ENCODE results near the gene PTPRN2.

The PTPRN2 gene

DNA sequence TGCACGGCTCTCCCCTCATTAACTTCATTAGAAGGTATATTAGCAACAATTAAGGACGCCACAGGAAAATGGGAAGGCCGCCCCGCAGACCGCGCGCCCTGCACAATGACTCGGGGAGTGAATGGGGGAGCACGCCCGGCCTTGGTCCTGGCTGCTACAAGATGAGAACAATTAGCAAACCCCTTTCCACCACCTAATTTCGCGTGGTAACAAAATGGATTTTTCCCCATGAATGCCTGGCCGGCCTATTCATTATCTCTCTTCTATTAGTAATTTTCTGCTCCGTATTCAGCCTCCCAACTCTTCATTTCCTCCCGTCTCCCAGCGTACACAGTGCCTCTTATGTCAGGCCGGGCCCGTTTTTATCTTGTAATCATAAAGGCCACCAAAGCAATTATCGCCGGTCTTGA is 903.9 kb downstream of the PTPRN2 start:
- H3K27ac ChIP-seq: no peak overlapping the region
- TF ChIP-seq, protein P1, sequence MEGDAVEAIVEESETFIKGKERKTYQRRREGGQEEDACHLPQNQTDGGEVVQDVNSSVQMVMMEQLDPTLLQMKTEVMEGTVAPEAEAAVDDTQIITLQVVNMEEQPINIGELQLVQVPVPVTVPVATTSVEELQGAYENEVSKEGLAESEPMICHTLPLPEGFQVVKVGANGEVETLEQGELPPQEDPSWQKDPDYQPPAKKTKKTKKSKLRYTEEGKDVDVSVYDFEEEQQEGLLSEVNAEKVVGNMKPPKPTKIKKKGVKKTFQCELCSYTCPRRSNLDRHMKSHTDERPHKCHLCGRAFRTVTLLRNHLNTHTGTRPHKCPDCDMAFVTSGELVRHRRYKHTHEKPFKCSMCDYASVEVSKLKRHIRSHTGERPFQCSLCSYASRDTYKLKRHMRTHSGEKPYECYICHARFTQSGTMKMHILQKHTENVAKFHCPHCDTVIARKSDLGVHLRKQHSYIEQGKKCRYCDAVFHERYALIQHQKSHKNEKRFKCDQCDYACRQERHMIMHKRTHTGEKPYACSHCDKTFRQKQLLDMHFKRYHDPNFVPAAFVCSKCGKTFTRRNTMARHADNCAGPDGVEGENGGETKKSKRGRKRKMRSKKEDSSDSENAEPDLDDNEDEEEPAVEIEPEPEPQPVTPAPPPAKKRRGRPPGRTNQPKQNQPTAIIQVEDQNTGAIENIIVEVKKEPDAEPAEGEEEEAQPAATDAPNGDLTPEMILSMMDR (IDR thresholded peaks at IDR 0.05): no peak
- no peak for TF ChIP-seq ZFX (IDR thresholded peaks at IDR 0.05; ENCODE audit: borderline replicate concordance)

DNA sequence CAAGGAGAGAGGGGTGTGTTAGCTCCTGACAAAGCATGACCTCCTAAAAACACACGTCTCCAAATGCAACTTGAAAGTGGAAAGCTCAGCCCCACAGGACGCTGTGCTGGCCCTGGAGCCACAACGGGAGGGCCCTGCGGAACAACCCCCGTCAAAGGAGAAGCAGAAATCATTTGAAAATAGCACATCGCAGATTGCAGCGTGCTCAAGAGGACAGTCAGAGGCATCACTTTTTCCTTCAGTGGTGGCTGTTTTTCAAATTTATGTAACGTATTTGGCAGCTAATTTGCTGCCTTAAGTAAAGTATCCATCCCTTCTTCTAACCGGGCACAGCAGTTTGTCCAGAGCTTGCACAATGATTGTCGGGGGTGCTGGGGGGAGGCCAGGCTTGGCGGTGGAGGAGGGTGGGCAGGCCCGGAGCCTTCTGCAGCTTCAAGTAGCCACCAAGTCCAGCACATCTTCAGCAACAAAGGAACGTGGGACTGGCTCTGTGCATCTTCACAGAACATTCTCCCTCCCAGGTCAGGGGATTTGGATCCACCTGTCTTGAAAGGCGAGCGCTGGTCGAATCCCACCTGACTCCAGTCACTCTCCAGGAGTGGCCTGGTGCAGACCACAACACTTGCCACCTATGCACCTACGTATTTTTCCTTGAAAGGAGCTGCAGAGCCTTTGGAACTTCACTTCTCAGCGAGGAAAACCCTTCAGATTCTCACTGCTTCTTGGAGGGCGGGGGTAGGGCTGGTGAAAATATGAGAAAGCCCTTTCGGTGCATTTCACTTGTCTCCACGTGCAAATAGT is 904.5 kb downstream of the PTPRN2 start:
- TF ChIP-seq ZFX (IDR thresholded peaks at IDR 0.05; ENCODE audit: borderline replicate concordance): no peak
- TF ChIP-seq, protein P1 (IDR thresholded peaks at IDR 0.05): no peak
- H3K27ac ChIP-seq: no peak overlapping the region

DNA sequence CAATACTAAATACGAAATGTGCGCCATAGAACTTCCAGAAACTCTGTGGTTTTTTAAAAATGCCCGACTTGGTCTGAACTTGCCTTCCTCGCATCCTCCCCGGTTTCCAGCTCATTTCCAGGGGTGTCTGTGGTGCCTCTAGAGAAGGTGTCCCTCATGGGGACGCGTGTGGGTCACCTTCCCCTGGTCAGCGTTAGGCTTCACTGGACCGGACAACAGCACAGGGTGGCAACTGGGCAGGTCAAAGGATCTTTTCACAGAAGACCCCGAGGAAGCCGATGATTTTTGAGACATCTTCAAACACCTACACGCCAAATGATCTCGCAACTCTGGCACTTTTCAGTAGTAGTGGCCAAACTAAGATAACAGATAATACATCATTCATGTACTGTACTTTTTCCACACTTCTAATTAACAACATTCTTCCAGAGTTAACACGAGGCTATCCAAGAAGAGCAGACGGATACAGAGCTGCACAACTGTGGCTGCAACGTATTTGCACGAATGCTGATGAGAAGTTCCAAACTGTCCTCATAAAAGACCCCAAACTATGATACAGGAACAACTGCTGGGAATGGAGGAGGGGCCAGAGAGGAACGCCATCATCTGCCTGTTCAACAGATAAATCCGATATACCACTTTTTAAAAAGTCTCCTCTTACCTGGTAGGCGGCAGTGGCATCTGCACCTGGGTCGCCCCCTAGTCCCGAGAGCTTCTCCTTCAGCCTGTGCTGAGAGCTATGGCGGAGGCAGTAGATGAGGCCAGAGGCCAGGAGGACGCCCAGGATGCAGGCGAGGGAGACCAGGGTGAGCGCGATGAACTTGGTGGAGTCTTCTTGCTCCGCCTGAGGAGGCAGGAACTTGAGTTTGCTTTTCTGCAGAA is 905.3 kb downstream of the PTPRN2 start:
- TF ChIP-seq, protein P1 (IDR thresholded peaks at IDR 0.05): no peak
- TF ChIP-seq ZFX (IDR thresholded peaks at IDR 0.05; ENCODE audit: borderline replicate concordance): no peak
- no peak overlapping the region for H3K27ac ChIP-seq

DNA sequence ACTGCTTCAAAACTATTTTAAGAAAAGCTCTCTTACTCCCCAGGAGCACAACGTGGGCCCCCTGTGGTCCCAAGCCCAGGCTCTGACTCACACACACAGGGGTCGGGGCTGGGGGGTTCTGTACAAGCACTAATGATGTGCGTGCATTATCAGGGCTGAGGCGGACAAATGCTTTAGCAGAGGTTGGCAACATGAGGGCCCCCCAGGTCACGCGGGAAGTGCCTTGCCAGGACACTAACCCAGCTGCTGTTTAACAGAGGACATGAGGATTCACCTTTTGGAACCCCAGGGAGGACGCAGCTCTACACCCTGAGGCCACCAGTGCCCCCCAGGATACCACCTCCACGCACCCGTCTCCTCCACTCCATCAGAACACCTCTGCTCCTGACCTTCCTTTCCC is 908.0 kb downstream of the PTPRN2 start:
- H3K27ac ChIP-seq: no peak overlapping the region
- TF ChIP-seq, protein P1 (IDR thresholded peaks at IDR 0.05): no peak
- no peak for TF ChIP-seq ZFX (IDR thresholded peaks at IDR 0.05; ENCODE audit: borderline replicate concordance)

DNA sequence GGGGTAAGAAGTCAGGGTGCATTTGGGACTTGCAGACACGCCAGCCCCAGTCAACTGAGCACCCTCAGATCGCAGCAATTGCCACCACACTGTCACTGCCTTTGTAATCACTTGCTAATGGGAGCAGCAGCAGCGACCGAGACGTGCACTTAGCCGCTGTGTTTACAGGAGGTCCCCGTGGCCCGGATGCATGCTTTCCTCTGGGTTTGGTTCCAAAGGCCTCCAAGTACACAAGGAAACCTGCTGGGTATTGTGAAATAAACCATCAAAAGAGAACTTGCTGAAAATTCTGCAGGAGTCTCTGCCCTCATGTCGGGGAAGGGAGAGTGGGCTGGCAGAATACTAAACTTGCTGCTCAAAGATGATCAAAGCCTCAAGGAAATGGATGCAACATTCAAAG is 909.1 kb downstream of the PTPRN2 start:
- no peak overlapping the region for H3K27ac ChIP-seq
- TF ChIP-seq ZFX (IDR thresholded peaks at IDR 0.05; ENCODE audit: borderline replicate concordance): no peak
- TF ChIP-seq, protein P1 (IDR thresholded peaks at IDR 0.05): no peak

DNA sequence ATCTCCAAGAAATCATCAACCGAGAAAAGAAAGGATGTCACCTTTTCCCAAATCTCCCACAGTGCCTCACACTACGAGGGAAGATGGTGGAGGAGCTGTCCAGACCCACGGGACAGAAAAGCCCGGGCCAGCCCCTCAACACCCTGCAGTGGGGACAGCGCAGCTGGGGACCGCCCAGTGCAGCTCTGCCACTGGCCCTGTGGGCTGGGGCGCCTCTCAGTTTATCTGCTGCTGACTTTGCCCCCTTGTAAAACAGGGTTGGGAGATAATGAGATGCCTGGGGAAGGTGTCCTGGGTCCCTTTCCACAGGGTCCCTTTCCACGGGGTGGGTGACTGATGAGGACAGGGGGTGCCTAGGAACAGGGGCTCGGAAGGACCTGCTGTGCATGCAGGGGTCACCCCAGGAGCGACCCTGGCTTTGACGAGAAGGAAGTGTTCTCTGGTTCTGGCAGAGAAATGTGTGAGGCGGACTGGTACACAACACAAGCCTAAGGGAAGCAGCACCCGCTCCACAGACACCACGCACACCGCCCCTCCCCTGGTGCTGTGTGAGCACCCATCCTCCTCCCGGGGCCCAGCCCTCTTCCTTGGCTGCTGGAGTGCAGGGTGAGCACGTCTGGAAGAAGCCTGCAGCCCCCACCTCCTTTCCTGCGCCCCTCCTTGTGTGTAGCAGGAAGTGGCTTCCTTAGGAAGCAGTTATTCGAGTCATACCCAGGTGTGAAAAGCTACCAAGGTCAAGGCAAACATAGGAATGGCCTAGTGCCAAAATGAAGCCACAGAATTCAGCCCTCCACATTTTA is 911.0 kb downstream of the PTPRN2 start:
- no peak overlapping the region for H3K27ac ChIP-seq
- no peak for TF ChIP-seq ZFX (IDR thresholded peaks at IDR 0.05; ENCODE audit: borderline replicate concordance)
- TF ChIP-seq, protein P1 (IDR thresholded peaks at IDR 0.05): no peak
